OCI-LY7 (cell line): ENCODE data around the gene TTC28. TPM values are rescaled to one million over a fixed set of nuclear protein-coding genes. Genes with fewer than 3 reads are reported as not detected.
A peak's percentile ranks its signal among the peaks of the same experiment; 100 is the strongest.

Source experiments
- BruUV-seq: library from RNA; stranded (reverse); fragments of 400-500 nt; replicated peaks from 2 replicates; lab custom pipeline; 2021; lab: Mats Ljungman, UMichigan
- CTCF ChIA-PET: fragments of 300-600 bp; sonication (Branson Sonifier 250); formaldehyde crosslinking; loops from one replicate; lab custom pipeline; 2022; ENCODE audit warnings: antibody characterized with exemption; ENCODE audit not compliant: unreplicated experiment; lab: Charles Lee
- POLR2A ChIA-PET: fragments of 300-600 bp; sonication (Branson Sonifier 250); formaldehyde crosslinking; loops from one replicate; lab custom pipeline; 2022; ENCODE audit warnings: antibody characterized with exemption; lab: Charles Lee
- DNase-seq: peaks from one replicate; pipeline ENCODE4 v3.0.0-alpha.2; 2015; ENCODE audit warnings: low spot score
- H2AFZ ChIP-seq: fragments of 200-600 bp; sonication (generic), shearing (Covaris generic); 2 replicates; pipeline ENCODE4 v1.6.1; 2014; ENCODE audit warnings: mild to moderate bottlenecking, antibody characterized with exemption, low read length, moderate library complexity
- H3K27ac ChIP-seq: fragments of 200-600 bp; sonication (generic); 2 replicates; pipeline ENCODE4 v1.5.1; 2014; ENCODE audit warnings: mixed run types, low read depth, mild to moderate bottlenecking, moderate library complexity, low read length, inconsistent platforms; ENCODE audit not compliant: poor library complexity, severe bottlenecking
- H3K36me3 ChIP-seq: fragments of 200-600 bp; sonication (generic); 2 replicates; pipeline ENCODE4 v1.6.1; 2014; ENCODE audit warnings: mild to moderate bottlenecking, antibody characterized with exemption, low read length, moderate library complexity, mixed read lengths; ENCODE audit not compliant: insufficient read depth
- H3K4me1 ChIP-seq: fragments of 200-600 bp; sonication (generic); 2 replicates; pipeline ENCODE4 v1.5.1; 2014; ENCODE audit warnings: mild to moderate bottlenecking, low read length; ENCODE audit not compliant: insufficient read depth, poor library complexity, severe bottlenecking
- H3K4me2 ChIP-seq: fragments of 200-600 bp; sonication (generic); 2 replicates; pipeline ENCODE4 v1.6.1; 2014; ENCODE audit warnings: mild to moderate bottlenecking, low read length
- H3K4me3 ChIP-seq: fragments of 200-600 bp; sonication (generic); 2 replicates; pipeline ENCODE4 v1.5.1; 2014; ENCODE audit warnings: mild to moderate bottlenecking, low read depth, low read length; ENCODE audit not compliant: poor library complexity, severe bottlenecking
- H3K79me2 ChIP-seq: fragments of 200-600 bp; sonication (generic); 2 replicates; pipeline ENCODE4 v1.6.1; 2016; ENCODE audit warnings: low read depth, mild to moderate bottlenecking, low read length, moderate library complexity, mixed read lengths; ENCODE audit not compliant: insufficient read depth
- H3K9me2 ChIP-seq: fragments of 200-600 bp; sonication (generic); 2 replicates; pipeline ENCODE4 v1.6.1; 2016; ENCODE audit warnings: mild to moderate bottlenecking, low read length, mixed read lengths; ENCODE audit not compliant: insufficient read depth
- H3K9me3 ChIP-seq: fragments of 200-600 bp; sonication (generic); 2 replicates; pipeline ENCODE4 v1.6.1; 2014; ENCODE audit warnings: mild to moderate bottlenecking, mixed run types, low read length, mixed read lengths
- H4K20me1 ChIP-seq: fragments of 200-600 bp; sonication (generic); 2 replicates; pipeline ENCODE4 v1.6.1; 2014; ENCODE audit warnings: mild to moderate bottlenecking, antibody characterized with exemption, low read length, moderate library complexity, mixed read lengths; ENCODE audit not compliant: insufficient read depth
- EZH2phosphoT487 ChIP-seq: fragments of 200-600 bp; sonication (generic); IDR thresholded peaks from 2 replicates; pipeline ENCODE4 v1.6.1; 2018; ENCODE audit warnings: low read depth, borderline replicate concordance, mild to moderate bottlenecking, mixed run types, antibody characterized with exemption, low read length, moderate library complexity, mixed read lengths
- intact Hi-C: fragments of 100-400 bp; cut with micrococcal nuclease; formaldehyde crosslinking; loops from one replicate; pipeline ENCODE4 v1.10.0; 2022; ENCODE audit not compliant: unreplicated experiment
- total RNA-seq, 2 experiments: library from RNA; depleted of rRNA in 1 of 2; stranded (reverse); fragments of >200 nt in 1 of 2; shearing (Covaris generic) in 1 of 2; gene quantifications; 2 replicates each; pipeline ENCODE4 v1.2.3, GENCODE V29; 2014 to 2022
- TF ChIP-seq, protein P1 (sequence below): fragments of 200-600 bp; sonication (generic); conservative IDR thresholded peaks from 2 replicates; pipeline ENCODE4 v1.5.1; 2014; ENCODE audit warnings: mild to moderate bottlenecking, antibody characterized with exemption, low read length, moderate library complexity, mixed read lengths

TTC28 gene
- total RNA-seq, 2 experiments from 2014 or later = under 0.01 to 0.55 TPM

DNA sequence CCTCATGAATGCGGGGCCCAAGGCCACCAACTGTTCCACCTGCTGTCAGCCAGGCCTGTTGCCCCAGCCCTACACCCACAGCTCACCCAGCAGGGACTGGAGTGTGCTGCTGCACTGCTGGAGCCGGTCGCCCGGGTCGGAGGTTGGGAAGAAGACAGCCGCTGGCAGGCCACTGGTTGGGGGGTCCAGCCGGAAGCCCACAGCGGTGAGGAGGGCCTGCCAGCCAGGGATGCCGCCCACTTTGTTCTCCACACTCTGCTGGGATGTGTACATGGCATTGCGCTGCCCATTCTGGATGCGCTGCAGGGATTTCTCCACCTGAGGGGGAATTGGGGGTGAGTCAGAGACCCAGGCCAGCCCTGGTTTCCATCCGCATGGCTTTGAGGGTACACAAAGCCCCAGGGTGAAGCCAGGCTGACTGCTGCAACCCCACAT is 686.4 kb downstream of the TTC28 start:
- no TSS peak for BruUV-seq
- POLR2A ChIA-PET = interaction anchor here (2.0 kb wide), 1 partner anchor 73 kb away, joined by 12 read pairs; the partner anchor contains the start of gene PITPNB
- intact Hi-C loops = no loop called here

DNA sequence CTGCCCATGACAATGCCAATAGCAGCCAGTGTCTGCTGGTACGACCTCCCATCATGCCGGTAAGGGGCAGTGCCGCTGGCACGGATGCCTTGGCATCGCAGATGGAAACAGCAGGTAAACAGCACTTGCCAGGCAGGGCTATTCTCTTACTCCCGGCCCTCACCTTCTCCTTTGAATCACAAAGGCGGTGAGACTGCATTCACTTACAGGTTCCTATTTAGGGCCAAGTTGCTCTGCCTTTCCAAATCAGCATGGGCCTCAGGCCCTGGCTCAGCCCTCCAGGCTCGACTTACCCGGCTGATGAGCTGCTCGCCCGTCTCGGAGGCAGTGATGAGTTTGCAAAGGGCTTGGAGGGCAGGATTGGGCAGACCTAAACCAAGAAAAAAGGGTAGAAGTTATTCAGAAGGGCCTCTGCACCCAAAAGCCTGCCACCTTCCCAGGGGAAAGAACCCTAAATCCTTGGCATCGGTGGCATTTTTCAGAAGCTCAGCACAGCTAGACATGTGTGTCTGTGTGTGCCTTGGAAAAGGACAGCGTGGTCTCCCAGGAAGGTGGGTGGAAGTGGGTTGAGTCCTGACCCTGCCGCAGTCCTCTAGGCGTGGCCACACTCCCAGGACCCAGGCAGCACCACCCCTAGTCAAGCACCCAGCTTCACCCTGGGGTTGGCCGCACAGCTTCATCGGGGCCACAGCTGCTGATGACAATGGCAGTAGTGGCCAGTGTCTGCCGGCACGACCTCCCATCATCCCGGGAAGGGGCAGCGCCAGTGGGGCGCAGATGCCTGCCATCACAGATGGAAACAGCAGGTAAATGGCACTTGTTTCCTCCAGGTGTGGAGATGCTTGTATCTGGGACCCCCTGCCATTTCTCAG is 687.1 kb downstream of the TTC28 start:
- POLR2A ChIA-PET = interaction anchor here (0.8 to 2.0 kb wide), 3 partner anchors 11 to 99 kb away, joined by 3 to 12 read pairs (median 4); partner anchors contain the start of gene PITPNB
- CTCF ChIA-PET = interaction anchor here (0.5 to 2.0 kb wide), 3 partner anchors 73 to 826 kb away, joined by 3 to 10 read pairs (median 4); partner anchors contain the start of gene PITPNB
- Histone ChIP-seq H4K20me1 (no peaks in the 10 kb centered on the region), H3K36me3 (no peaks in the 10 kb centered on the region), H3K27ac (peak overlapping the region; percentile 96), H3K4me2 (peak overlapping the region; percentile 84), H2AFZ (peak overlapping the region; percentile 33; the same call in 1 of the 2 replicates), H3K4me1 (peaks cover 85% of the 10 kb centered on the region), H3K79me2 (no peaks in the 10 kb centered on the region), H3K9me3 (no peaks in the 10 kb centered on the region), H3K9me2 (no peaks in the 10 kb centered on the region), H3K4me3 (peak overlapping the region; percentile 53)
- intact Hi-C loops = loop anchor here (1.0 kb wide), 1 partner anchor 73 kb away; the partner anchor contains the start of gene PITPNB
- no peak for TF ChIP-seq EZH2phosphoT487
- TF ChIP-seq, protein P1, sequence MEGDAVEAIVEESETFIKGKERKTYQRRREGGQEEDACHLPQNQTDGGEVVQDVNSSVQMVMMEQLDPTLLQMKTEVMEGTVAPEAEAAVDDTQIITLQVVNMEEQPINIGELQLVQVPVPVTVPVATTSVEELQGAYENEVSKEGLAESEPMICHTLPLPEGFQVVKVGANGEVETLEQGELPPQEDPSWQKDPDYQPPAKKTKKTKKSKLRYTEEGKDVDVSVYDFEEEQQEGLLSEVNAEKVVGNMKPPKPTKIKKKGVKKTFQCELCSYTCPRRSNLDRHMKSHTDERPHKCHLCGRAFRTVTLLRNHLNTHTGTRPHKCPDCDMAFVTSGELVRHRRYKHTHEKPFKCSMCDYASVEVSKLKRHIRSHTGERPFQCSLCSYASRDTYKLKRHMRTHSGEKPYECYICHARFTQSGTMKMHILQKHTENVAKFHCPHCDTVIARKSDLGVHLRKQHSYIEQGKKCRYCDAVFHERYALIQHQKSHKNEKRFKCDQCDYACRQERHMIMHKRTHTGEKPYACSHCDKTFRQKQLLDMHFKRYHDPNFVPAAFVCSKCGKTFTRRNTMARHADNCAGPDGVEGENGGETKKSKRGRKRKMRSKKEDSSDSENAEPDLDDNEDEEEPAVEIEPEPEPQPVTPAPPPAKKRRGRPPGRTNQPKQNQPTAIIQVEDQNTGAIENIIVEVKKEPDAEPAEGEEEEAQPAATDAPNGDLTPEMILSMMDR = no peak
- DNase-seq = no peak
- no TSS peak for BruUV-seq

More for the DNA sequence above, 686.4 kb downstream of the TTC28 start:
- CTCF ChIA-PET = interaction anchor here (2.0 kb wide), 1 partner anchor 74 kb away, joined by 10 read pairs; the partner anchor contains the start of gene PITPNB
- peaks cover 84% of the 10 kb centered on the region for H3K4me1 ChIP-seq
- H3K27ac ChIP-seq = peak overlapping the region; percentile 96
- peak overlapping the region; percentile 84 for H3K4me2 ChIP-seq
- H2AFZ ChIP-seq = no peak overlapping the region
- no peak overlapping the region for H3K4me3 ChIP-seq
- H3K79me2 ChIP-seq = no peaks in the 10 kb centered on the region
- no peak for DNase-seq
- no peaks in the 10 kb centered on the region for H3K9me3 ChIP-seq
- no peaks in the 10 kb centered on the region for H4K20me1 ChIP-seq
- TF ChIP-seq, protein P1 = no peak
- TF ChIP-seq EZH2phosphoT487 = no peak
- H3K9me2 ChIP-seq = no peaks in the 10 kb centered on the region
- H3K36me3 ChIP-seq = no peaks in the 10 kb centered on the region
